Activated T-helper 1 cell treated with anti-CD3 and anti-CD28 coated beads, Interleukin-12 subunit alpha, Interleukin-12 subunit beta, Interleukin-2, Interleukin-4 antibody, amounts not matched to agents 30 ng/mL and 10 ng/mL and 1 ng/mL, durations not matched to agents 14 hours and 24 hours and 36 hours (primary cell): ENCODE data around the gene BABAM2. TPM values are rescaled to one million over a fixed set of nuclear protein-coding genes. Genes with fewer than 3 reads are reported as not detected.

ENCODE experiments used
- DNase-seq: peaks from one replicate; pipeline ENCODE4 v3.0.0; 2021; ENCODE audit warnings: low spot score
- H3K27ac Mint-ChIP-seq: one replicate; pipeline ENCODE4 v1.8.0; 2021; ENCODE audit warnings: mild to moderate bottlenecking, mixed read lengths
- H3K27me3 Mint-ChIP-seq: one replicate; pipeline ENCODE4 v1.8.0; 2022; ENCODE audit warnings: mild to moderate bottlenecking, moderate library complexity, mixed read lengths; ENCODE audit not compliant: insufficient read depth
- H3K36me3 Mint-ChIP-seq: one replicate; pipeline ENCODE4 v1.8.0; 2021; ENCODE audit warnings: low read depth, mixed read lengths
- H3K4me1 Mint-ChIP-seq: one replicate; pipeline ENCODE4 v1.8.0; 2021; ENCODE audit warnings: low read depth, mixed read lengths
- H3K4me3 Mint-ChIP-seq: one replicate; pipeline ENCODE4 v1.8.0; 2021; ENCODE audit warnings: mild to moderate bottlenecking, moderate library complexity, mixed read lengths
- H3K9me3 Mint-ChIP-seq: one replicate; pipeline ENCODE4 v1.8.0; 2021; ENCODE audit warnings: mixed read lengths
- intact Hi-C: fragments of 100-400 bp; cut with micrococcal nuclease; formaldehyde crosslinking; loops from one replicate; pipeline ENCODE4 v1.15.1; 2024
- total RNA-seq: library from RNA; stranded (reverse); gene quantifications from 2 replicates; pipeline ENCODE4 v1.2.3, GENCODE V29; 2022

The BABAM2 gene
- total RNA-seq, 1 donor from 2014 or later, result 46.6 TPM

GRCh38 chr2:27984153-27984552, 93.6 kb downstream of the BABAM2 start:
- peaks cover 18% of the 10 kb centered on the region for H3K4me1 Mint-ChIP-seq
- intact Hi-C loops, result no loop called here
- H3K36me3 Mint-ChIP-seq, result peaks cover 17% of the 10 kb centered on the region
- DNase-seq, result no peak
- H3K9me3 Mint-ChIP-seq, result peaks cover 15% of the 10 kb centered on the region
- H3K27ac Mint-ChIP-seq, result no peak overlapping the region
- no peaks in the 10 kb centered on the region for H3K27me3 Mint-ChIP-seq
- no peak overlapping the region for H3K4me3 Mint-ChIP-seq

- Mint-ChIP-seq H3K27ac (no peak overlapping the region), H3K4me1 (peaks cover 22% of the 10 kb centered on the region), H3K9me3 (peaks cover 13% of the 10 kb centered on the region), H3K36me3 (peaks cover 21% of the 10 kb centered on the region), H3K27me3 (no peaks in the 10 kb centered on the region), H3K4me3 (no peak overlapping the region)
- intact Hi-C loops, result no loop called here
- DNase-seq, result no peak
Observed at GRCh38 chr2:27988306-27988705, 97.8 kb downstream of the BABAM2 start.

- Mint-ChIP-seq H3K27ac (no peak overlapping the region), H3K36me3 (peaks cover 21% of the 10 kb centered on the region), H3K27me3 (no peaks in the 10 kb centered on the region), H3K4me3 (no peak overlapping the region), H3K4me1 (peaks cover 22% of the 10 kb centered on the region), H3K9me3 (peaks cover 12% of the 10 kb centered on the region)
- DNase-seq, result no peak
- intact Hi-C loops, result no loop called here
Observed at GRCh38 chr2:27988718-27989117, 98.2 kb downstream of the BABAM2 start.

GRCh38 chr2:27989149-27989548, 98.6 kb downstream of the BABAM2 start:
- Mint-ChIP-seq H3K4me3 (no peak overlapping the region), H3K4me1 (peaks cover 22% of the 10 kb centered on the region), H3K27ac (no peak overlapping the region), H3K27me3 (no peaks in the 10 kb centered on the region), H3K9me3 (peaks cover 8% of the 10 kb centered on the region), H3K36me3 (peaks cover 21% of the 10 kb centered on the region)
- DNase-seq, result no peak
- intact Hi-C loops, result no loop called here

- DNase-seq, result no peak
Observed at GRCh38 chr2:27990030-27990590, 99.6 kb downstream of the BABAM2 start.

GRCh38 chr2:27991146-27991545, 100.6 kb downstream of the BABAM2 start:
- Mint-ChIP-seq H3K4me3 (no peak overlapping the region), H3K4me1 (peaks cover 22% of the 10 kb centered on the region), H3K9me3 (peaks cover 6% of the 10 kb centered on the region), H3K36me3 (peaks cover 23% of the 10 kb centered on the region), H3K27me3 (no peaks in the 10 kb centered on the region), H3K27ac (no peak overlapping the region)
- DNase-seq, result no peak
- intact Hi-C loops, result no loop called here

More at GRCh38 chr2:27990030-27990590, 99.6 kb downstream of the BABAM2 start:
- Mint-ChIP-seq H3K4me3 (no peak overlapping the region), H3K27ac (no peak overlapping the region), H3K27me3 (no peaks in the 10 kb centered on the region), H3K9me3 (peaks cover 6% of the 10 kb centered on the region), H3K36me3 (peaks cover 20% of the 10 kb centered on the region), H3K4me1 (peaks cover 22% of the 10 kb centered on the region)
- intact Hi-C loops, result no loop called here

GRCh38 chr2:27992787-27993401, 102.4 kb downstream of the BABAM2 start:
- H3K27ac Mint-ChIP-seq, result no peak overlapping the region
- no peak overlapping the region for H3K4me3 Mint-ChIP-seq
- intact Hi-C loops, result no loop called here
- peaks cover 22% of the 10 kb centered on the region for H3K4me1 Mint-ChIP-seq
- no peak for DNase-seq
- H3K27me3 Mint-ChIP-seq, result no peaks in the 10 kb centered on the region
- peaks cover 6% of the 10 kb centered on the region for H3K9me3 Mint-ChIP-seq
- peaks cover 22% of the 10 kb centered on the region for H3K36me3 Mint-ChIP-seq

GRCh38 chr2:27993402-27993787, 102.9 kb downstream of the BABAM2 start:
- Mint-ChIP-seq H3K27me3 (no peaks in the 10 kb centered on the region), H3K9me3 (peaks cover 6% of the 10 kb centered on the region), H3K27ac (no peak overlapping the region), H3K36me3 (peaks cover 19% of the 10 kb centered on the region), H3K4me3 (no peak overlapping the region), H3K4me1 (peaks cover 18% of the 10 kb centered on the region)
- no peak for DNase-seq
- intact Hi-C loops, result no loop called here

- Mint-ChIP-seq H3K4me3 (no peak overlapping the region), H3K9me3 (peaks cover 5% of the 10 kb centered on the region), H3K27ac (no peak overlapping the region), H3K36me3 (peaks cover 15% of the 10 kb centered on the region), H3K27me3 (no peaks in the 10 kb centered on the region), H3K4me1 (peaks cover 11% of the 10 kb centered on the region)
- no peak for DNase-seq
- intact Hi-C loops, result no loop called here
Observed at GRCh38 chr2:27993950-27994728, 103.6 kb downstream of the BABAM2 start.

GRCh38 chr2:27996156-27996922, 105.8 kb downstream of the BABAM2 start:
- Mint-ChIP-seq H3K36me3 (peaks cover 10% of the 10 kb centered on the region), H3K9me3 (no peaks in the 10 kb centered on the region), H3K4me3 (no peak overlapping the region), H3K27me3 (no peaks in the 10 kb centered on the region), H3K27ac (no peak overlapping the region), H3K4me1 (peaks cover 16% of the 10 kb centered on the region)
- intact Hi-C loops, result no loop called here
- DNase-seq, result no peak

GRCh38 chr2:28000287-28000686, 109.8 kb downstream of the BABAM2 start:
- no peak for DNase-seq
- no peak overlapping the region for H3K4me3 Mint-ChIP-seq
- no peaks in the 10 kb centered on the region for H3K27me3 Mint-ChIP-seq
- intact Hi-C loops, result loop anchor here (5.0 kb wide), 1 partner anchor 38 kb away; no protein-coding TSS in a partner anchor
- no peak overlapping the region for H3K27ac Mint-ChIP-seq
- H3K36me3 Mint-ChIP-seq, result peaks cover 3% of the 10 kb centered on the region
- H3K4me1 Mint-ChIP-seq, result peaks cover 31% of the 10 kb centered on the region
- H3K9me3 Mint-ChIP-seq, result no peaks in the 10 kb centered on the region

GRCh38 chr2:28002181-28002580, 111.7 kb downstream of the BABAM2 start:
- Mint-ChIP-seq H3K4me1 (peaks cover 31% of the 10 kb centered on the region), H3K9me3 (no peaks in the 10 kb centered on the region), H3K36me3 (no peaks in the 10 kb centered on the region), H3K4me3 (no peak overlapping the region), H3K27me3 (no peaks in the 10 kb centered on the region), H3K27ac (peak overlapping the region; percentile 54)
- no peak for DNase-seq
- intact Hi-C loops, result loop anchor here (5.0 kb wide), 1 partner anchor 40 kb away; no protein-coding TSS in a partner anchor
